ENCODE results near the gene UBE2R2. TPM values are rescaled to one million over a fixed set of nuclear protein-coding genes. Genes with fewer than 3 reads are reported as not detected.
"Not testable (repeated sequence)": the region's sequence is repeated elsewhere in the genome, so short reads cannot be mapped to it uniquely, and the experiment has no call there.

Gene UBE2R2, protein sequence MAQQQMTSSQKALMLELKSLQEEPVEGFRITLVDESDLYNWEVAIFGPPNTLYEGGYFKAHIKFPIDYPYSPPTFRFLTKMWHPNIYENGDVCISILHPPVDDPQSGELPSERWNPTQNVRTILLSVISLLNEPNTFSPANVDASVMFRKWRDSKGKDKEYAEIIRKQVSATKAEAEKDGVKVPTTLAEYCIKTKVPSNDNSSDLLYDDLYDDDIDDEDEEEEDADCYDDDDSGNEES
- total RNA-seq (32.2 TPM), polyA plus RNA-seq (ENCODE audit: insufficient read depth, low read depth, low replicate concordance) (26.1 TPM)
- long read RNA-seq, donor 1, full-length matches to known transcripts = 38 of 138 reads
- long read RNA-seq, donor 1, partial matches to known transcripts = 100 of 138 reads
- long read RNA-seq, donor 1, other reads (novel, unspliced or antisense) = 0 of 138 reads
- long read RNA-seq, donor 2, full-length matches to known transcripts = 27 of 120 reads
- long read RNA-seq, donor 2, partial matches to known transcripts = 93 of 120 reads
- long read RNA-seq, donor 2, other reads (novel, unspliced or antisense) = 0 of 120 reads
- long read RNA-seq, donor 3, full-length matches to known transcripts = 27 of 33 reads
- long read RNA-seq, donor 3, partial matches to known transcripts = 6 of 33 reads
- long read RNA-seq, donor 3, other reads (novel, unspliced or antisense) = 0 of 33 reads
- long read RNA-seq, donor 4, full-length matches to known transcripts = 28 of 28 reads
- long read RNA-seq, donor 4, partial matches to known transcripts = 0 of 28 reads
- long read RNA-seq, donor 4, other reads (novel, unspliced or antisense) = 0 of 28 reads
- long read RNA-seq, donor 5, full-length matches to known transcripts = 3 of 3 reads
- long read RNA-seq, donor 5, partial matches to known transcripts = 0 of 3 reads
- long read RNA-seq, donor 5, other reads (novel, unspliced or antisense) = 0 of 3 reads
- long read RNA-seq, donor 6, full-length matches to known transcripts = 19 of 86 reads
- long read RNA-seq, donor 6, partial matches to known transcripts = 67 of 86 reads
- long read RNA-seq, donor 6, other reads (novel, unspliced or antisense) = 0 of 86 reads
- long read RNA-seq, donor 7, full-length matches to known transcripts = 60 of 67 reads
- long read RNA-seq, donor 7, partial matches to known transcripts = 1 of 67 reads
- long read RNA-seq, donor 7, other reads (novel, unspliced or antisense) = 6 of 67 reads
- long read RNA-seq, donor 8, full-length matches to known transcripts = 22 of 137 reads
- long read RNA-seq, donor 8, partial matches to known transcripts = 115 of 137 reads
- long read RNA-seq, donor 8, other reads (novel, unspliced or antisense) = 0 of 137 reads
- long read RNA-seq, donor 9, full-length matches to known transcripts = 12 of 12 reads
- long read RNA-seq, donor 9, partial matches to known transcripts = 0 of 12 reads
- long read RNA-seq, donor 9, other reads (novel, unspliced or antisense) = 0 of 12 reads
- long read RNA-seq, donor 10, full-length matches to known transcripts = 25 of 32 reads
- long read RNA-seq, donor 10, partial matches to known transcripts = 7 of 32 reads
- long read RNA-seq, donor 10, other reads (novel, unspliced or antisense) = 0 of 32 reads

DNA sequence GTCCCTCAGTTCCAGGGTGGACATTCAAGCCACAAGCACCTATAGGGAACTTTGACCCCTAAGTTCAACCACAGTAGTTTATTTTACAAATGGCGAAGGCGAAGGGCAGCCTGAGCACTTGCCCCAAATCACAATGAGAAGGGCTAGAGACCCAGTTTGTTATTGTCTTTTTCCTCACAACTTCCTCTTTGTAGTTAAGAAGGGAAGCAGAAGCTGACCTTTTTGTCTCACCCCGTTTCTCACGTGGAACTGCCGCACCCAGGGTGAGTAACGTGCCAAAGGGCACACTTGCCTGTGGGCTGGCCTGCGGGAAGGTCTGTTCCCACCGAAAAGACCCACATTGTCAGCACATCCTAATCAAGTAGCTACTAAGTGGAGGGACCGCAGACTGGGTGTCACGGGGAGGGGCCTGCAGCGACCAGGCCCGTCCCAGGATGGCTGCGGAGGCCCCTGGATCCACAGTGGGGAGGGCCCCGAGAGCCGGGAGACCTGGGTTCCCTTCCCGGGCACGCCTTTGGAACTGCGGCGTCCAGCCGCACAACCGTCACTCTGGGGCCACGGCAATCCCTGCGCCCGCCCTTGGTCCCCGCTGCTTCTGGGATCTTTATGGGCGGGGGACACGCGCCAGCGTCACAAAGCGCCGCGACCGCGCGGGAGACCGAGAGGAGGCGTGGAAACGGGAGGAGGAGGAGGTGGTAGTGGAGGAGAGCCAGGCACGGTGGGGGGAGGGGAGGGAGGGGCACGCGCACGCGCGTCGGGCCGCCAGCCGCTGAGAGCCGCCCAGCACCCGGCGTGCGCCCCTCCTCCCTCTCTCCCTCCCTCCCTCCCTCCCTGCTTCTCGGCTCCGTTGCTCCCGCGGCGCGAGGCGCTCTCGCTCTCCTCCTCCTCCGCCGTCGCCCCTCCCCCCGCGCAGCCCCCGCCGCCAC lies at the start of gene UBE2R2:
UBE2R2 (plus strand) TSS at position 834 of the 926 bp plus-strand sequence. CDS start 598 bp downstream, outside the sequence.
- Histone ChIP-seq H3K36me3 (ENCODE audit: control insufficient read depth in 2 of 3, insufficient read depth in 3 of 3, low read length in 3 of 3) (no peaks in the 10 kb centered on the region), H3K4me3 (ENCODE audit: low read length in 3 of 3) (peak within 1 kb of the TSS; percentile 78 to 92 (median 83)), H3K27me3 (ENCODE audit: control insufficient read depth, insufficient read depth, low read length) (no peaks in the 10 kb centered on the region), H3K9me3 (ENCODE audit: control insufficient read depth in 2 of 3, insufficient read depth in 1 of 3, low read length in 3 of 3) (no peaks in the 10 kb centered on the region), H3K27ac (ENCODE audit: low read depth in 2 of 2, low read length in 2 of 2) (peak within 1 kb of the TSS; percentile 98 to 99), H3K4me1 (ENCODE audit: control insufficient read depth in 2 of 3, insufficient read depth in 2 of 3, low read depth in 1 of 3, low read length in 3 of 3) (peaks cover 0 to 26% (median 20%) of the 10 kb centered on the region in 3 donors), H3K9ac (ENCODE audit: low read length in 3 of 3) (peak within 1 kb of the TSS; percentile 72 to 96 (median 91))
- intact Hi-C loops (cut with DNase I) = no loop called here
- DNase-seq = peak; percentile 97 to 98 (median 97)
- TF ChIP-seq CTCF (IDR thresholded peaks at IDR 0.05; ENCODE audit: borderline replicate concordance, extremely low read depth, insufficient read depth) = no peak
- FAIRE-seq = no peak

DNA sequence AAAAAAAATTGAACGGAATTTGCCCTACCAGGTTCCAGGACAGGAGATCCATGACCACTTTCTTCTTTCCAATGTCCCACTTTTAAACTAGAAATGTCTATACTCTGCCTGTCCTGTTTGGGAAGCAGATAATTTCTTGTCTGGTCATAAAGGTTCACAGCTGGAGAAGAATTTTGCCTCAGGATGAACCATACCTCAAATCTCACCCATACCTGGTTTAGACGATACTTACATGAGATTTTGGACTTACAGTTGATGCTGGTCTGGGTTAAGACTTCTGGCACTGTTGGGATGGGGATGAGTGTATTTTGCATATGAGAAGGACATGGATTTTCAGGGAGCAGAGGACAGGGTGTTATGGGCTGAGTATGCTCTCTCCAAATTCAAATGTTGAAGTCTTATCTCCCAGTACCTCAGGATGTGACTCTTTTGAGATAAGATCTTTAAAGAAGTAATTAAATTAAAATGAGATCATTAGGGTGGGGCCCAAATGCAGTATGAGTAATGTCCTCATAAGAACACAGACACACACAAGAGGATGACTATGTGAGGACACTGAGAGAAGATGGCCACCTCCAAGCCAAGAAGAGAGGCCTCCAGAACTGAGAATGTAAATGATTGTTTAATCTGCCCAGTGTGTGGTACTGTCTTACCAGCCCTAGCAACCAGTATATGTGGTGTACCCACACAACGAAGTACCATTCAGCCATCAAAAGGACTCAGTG lies 46.6 kb upstream of the UBE2R2 start:
- DNase-seq; FAIRE-seq; H3K4me3 ChIP-seq (ENCODE audit: low read length in 3 of 3); H3K9ac ChIP-seq (ENCODE audit: low read length in 3 of 3); intact Hi-C loops (cut with DNase I); H3K27ac ChIP-seq (ENCODE audit: low read depth in 2 of 2, low read length in 2 of 2); H3K36me3 ChIP-seq (ENCODE audit: control insufficient read depth in 2 of 3, insufficient read depth in 3 of 3, low read length in 3 of 3); H3K9me3 ChIP-seq (ENCODE audit: control insufficient read depth in 2 of 3, insufficient read depth in 1 of 3, low read length in 3 of 3); H3K4me1 ChIP-seq (ENCODE audit: control insufficient read depth in 2 of 3, insufficient read depth in 2 of 3, low read depth in 1 of 3, low read length in 3 of 3); H3K27me3 ChIP-seq (ENCODE audit: control insufficient read depth, insufficient read depth, low read length): not testable (repeated sequence)

DNA sequence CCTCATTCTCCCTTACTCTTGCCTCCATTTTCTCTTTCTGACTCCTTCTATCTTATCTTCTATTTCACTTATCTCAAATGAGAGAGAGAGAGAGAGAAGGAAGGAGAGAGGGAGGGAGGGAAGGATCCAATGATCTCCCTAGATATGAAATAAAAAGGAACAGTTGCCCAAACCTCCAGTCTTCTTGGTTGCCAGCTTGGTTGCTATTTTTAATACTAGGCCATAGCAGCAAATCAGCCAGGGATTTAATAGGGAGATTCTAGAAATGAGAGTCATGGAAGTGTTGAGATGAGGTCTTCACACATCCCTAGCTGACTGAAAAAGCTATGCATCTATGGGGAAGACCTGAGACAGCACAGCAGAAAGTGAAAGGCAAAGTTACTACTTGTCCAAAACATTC lies 43.8 kb upstream of the UBE2R2 start:
- FAIRE-seq; H3K4me3 ChIP-seq (ENCODE audit: low read length in 3 of 3); H3K9me3 ChIP-seq (ENCODE audit: control insufficient read depth in 2 of 3, insufficient read depth in 1 of 3, low read length in 3 of 3): not testable (repeated sequence)

DNA sequence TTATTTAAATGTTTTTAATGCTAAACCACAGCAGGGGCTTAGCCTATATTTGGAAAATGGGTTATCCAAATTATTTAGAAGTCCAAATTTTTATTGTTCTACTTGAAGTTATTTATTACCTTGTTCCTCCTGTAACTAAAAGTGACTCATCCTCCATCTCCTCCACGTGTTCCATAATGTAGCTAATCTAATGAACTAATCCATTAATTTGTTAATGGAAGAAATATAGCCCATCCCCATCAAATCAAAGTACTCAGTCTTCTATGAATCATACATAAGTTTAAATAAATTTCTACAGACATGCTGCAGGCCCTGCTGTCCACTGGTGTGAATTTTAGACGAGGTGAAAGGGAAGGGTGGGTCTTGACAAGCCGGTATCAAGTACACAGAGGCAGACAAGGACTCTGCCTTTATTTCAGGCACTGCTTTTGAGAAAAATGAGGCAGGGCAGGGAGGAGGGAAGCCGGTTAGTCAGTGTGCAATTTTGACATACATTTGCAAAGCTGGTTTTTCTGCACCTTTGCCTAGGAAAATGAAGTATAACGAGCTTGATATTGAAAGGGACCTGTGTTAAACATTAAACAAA lies 42.8 kb upstream of the UBE2R2 start:
- FAIRE-seq; H3K27ac ChIP-seq (ENCODE audit: low read depth in 2 of 2, low read length in 2 of 2); H3K9ac ChIP-seq (ENCODE audit: low read length in 3 of 3); H3K4me3 ChIP-seq (ENCODE audit: low read length in 3 of 3); H3K36me3 ChIP-seq (ENCODE audit: control insufficient read depth in 2 of 3, insufficient read depth in 3 of 3, low read length in 3 of 3); intact Hi-C loops (cut with DNase I); H3K4me1 ChIP-seq (ENCODE audit: control insufficient read depth in 2 of 3, insufficient read depth in 2 of 3, low read depth in 1 of 3, low read length in 3 of 3); H3K9me3 ChIP-seq (ENCODE audit: control insufficient read depth in 2 of 3, insufficient read depth in 1 of 3, low read length in 3 of 3); H3K27me3 ChIP-seq (ENCODE audit: control insufficient read depth, insufficient read depth, low read length): not testable (repeated sequence)
- peak in 2 of 5 donors; percentile 21 to 22 for DNase-seq

More for the DNA sequence above, 43.8 kb upstream of the UBE2R2 start:
- H3K4me1 ChIP-seq (ENCODE audit: control insufficient read depth in 2 of 3, insufficient read depth in 2 of 3, low read depth in 1 of 3, low read length in 3 of 3); H3K9ac ChIP-seq (ENCODE audit: low read length in 3 of 3); DNase-seq; H3K27ac ChIP-seq (ENCODE audit: low read depth in 2 of 2, low read length in 2 of 2); intact Hi-C loops (cut with DNase I); H3K27me3 ChIP-seq (ENCODE audit: control insufficient read depth, insufficient read depth, low read length); H3K36me3 ChIP-seq (ENCODE audit: control insufficient read depth in 2 of 3, insufficient read depth in 3 of 3, low read length in 3 of 3): not testable (repeated sequence)

Measured in kidney (tissue), 22 donors.